HG03025 (cell line): ENCODE results near the gene PA2G4.
"Not testable (repeated sequence)": the region's sequence is repeated elsewhere in the genome, so short reads cannot be mapped to it uniquely, and the experiment has no call there.

Source experiments
- ATAC-seq: cut with Tn5 transposase; IDR thresholded peaks from one replicate; pipeline ENCODE4 v1.9.1; 2021; ENCODE audit warnings: mild to moderate bottlenecking, moderate library complexity; ENCODE audit not compliant: unreplicated experiment, low FRiP score

PA2G4 gene

DNA sequence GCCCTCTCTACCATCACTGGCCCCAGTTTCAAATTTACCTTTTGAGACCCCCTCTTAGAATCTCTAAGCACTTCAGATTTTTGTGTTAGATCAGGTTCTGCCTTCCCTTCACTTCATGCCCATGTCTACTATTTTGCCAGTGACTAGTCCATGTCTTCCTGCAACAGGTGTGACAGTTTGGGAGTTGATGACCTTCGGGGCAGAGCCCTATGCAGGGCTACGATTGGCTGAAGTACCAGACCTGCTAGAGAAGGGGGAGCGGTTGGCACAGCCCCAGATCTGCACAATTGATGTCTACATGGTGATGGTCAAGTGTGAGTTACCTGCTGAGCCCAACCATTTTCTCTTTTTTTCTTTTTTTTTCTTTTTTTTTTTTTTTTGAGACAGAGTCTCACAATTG is 5.8 kb upstream of the PA2G4 start:
- no peak for ATAC-seq

DNA sequence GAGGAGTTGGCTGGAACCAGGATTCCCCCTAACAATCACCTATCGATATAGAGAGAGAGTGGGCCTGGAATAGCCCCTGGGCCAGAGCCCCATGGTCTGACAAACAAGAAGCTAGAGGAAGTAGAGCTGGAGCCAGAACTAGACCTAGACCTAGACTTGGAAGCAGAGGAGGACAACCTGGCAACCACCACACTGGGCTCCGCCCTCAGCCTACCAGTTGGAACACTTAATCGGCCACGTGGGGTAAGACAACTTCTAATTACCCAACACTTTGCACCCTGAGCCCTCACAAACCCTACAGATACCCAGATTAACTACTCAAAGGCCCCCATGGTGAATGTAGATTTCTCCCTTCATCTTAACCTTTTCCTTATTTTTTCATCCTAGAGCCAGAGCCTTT is 4.6 kb upstream of the PA2G4 start:
- ATAC-seq = no peak

DNA sequence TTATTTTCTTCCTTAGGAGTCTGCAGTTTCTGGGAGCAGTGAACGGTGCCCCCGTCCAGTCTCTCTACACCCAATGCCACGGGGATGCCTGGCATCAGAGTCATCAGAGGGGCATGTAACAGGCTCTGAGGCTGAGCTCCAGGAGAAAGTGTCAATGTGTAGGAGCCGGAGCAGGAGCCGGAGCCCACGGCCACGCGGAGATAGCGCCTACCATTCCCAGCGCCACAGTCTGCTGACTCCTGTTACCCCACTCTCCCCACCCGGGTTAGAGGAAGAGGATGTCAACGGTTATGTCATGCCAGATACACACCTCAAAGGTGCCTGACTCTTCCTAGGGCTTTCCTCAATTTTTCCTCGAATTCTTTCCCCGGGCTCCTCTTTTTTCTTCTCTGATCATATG is 3.3 kb upstream of the PA2G4 start:
- no peak for ATAC-seq

DNA sequence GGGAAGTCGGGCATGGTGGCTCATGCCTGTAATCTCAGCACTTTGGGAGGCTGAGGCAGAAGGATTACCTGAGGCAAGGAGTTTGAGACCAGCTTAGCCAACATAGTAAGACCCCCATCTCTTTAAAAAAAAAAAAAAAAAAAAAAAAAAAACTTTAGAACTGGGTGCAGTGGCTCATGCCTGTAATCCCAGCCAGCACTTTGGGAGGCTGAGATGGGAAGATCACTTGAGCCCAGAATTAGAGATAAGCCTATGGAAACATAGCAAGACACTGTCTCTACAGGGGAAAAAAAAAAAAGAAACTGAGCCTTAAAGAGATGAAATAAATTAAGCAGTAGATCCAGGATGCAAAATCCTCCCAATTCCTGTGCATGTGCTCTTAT is 1.7 kb upstream of the PA2G4 start:
- ATAC-seq = no peak

DNA sequence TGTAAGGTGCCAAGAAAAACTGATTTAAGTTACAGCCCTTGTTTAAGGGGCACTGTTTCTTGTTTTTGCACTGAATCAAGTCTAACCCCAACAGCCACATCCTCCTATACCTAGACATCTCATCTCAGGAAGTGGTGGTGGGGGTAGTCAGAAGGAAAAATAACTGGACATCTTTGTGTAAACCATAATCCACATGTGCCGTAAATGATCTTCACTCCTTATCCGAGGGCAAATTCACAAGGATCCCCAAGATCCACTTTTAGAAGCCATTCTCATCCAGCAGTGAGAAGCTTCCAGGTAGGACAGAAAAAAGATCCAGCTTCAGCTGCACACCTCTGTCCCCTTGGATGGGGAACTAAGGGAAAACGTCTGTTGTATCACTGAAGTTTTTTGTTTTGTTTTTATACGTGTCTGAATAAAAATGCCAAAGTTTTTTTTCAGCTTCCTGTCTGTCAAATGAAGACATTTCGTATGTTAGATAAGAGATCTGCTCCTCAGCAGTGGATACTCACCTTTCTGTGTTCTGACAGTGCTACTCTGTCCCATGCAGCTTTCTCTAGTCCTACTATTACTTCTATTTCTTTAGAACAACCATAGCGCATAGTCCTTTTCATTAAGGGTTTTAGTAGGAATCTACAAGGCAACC is 1.2 kb upstream of the PA2G4 start:
- ATAC-seq = no peak

DNA sequence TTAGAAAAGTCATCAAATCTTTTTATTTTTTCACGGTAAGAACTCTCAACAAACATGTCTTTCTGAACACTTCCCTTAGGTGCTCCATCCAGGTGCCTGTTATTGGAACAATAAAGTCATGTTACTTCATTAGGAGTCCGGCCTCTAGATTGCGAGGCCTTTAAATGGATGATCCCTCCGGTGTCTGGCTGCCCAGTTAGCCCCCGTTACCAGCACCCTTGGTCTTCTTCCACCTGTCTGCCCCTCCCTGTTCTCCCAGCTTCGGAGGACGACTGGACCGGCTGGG is 593 bp upstream of the PA2G4 start:
- ATAC-seq = no peak

DNA sequence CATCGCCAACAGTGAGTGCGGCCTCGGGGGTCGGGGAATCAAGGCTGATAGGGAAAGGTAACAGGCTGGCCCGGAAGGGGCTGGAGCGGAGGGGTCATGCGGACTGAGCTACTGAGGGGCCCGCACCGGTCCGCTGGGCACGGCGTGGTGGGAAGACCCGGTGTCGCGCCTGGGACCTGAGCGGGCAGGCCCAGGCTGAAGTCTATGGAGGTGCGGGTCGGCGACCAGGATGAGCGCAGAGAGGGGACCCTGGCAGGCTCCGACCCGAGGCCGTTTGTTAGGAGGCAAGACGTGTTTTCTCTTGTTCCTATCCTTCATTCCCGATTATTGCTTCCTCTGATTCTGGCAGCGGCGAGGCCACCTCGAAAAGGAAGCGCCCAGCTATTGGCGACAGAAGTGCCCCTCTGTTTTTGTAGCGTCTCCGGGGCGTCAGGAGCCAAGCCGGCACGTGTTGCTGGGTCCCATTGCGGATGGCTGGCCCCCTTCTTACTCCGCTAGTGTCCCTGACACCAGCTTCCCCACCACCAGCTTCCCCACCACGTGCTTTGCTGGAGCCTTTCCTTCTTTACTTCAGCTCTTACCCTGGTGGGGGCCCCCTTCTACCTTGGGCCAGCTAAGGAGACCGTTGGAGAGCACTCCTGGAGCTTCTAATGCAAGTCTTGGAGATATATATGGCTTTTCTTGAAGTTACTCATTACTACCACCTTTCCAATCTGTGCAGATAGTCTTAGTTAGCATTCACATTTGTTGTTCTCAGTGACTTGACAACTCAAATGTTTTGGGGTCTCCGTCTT is 653 bp downstream of the PA2G4 start:
- ATAC-seq = peak; percentile 17

DNA sequence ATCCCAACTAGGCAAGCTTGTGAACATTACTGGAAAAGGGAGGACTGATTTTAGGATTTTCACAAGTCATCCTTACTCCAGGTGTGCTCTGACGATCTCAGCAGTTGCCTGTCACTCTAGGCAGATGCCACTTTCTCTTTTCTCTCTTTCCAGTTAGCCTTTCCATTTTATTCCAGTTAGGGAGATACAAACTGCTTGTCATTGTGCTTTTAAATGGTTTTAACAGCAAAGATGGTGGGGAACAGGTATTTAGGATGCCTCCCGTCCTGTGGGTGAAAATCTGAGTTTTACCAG is 1.2 kb downstream of the PA2G4 start:
- ATAC-seq = no peak

DNA sequence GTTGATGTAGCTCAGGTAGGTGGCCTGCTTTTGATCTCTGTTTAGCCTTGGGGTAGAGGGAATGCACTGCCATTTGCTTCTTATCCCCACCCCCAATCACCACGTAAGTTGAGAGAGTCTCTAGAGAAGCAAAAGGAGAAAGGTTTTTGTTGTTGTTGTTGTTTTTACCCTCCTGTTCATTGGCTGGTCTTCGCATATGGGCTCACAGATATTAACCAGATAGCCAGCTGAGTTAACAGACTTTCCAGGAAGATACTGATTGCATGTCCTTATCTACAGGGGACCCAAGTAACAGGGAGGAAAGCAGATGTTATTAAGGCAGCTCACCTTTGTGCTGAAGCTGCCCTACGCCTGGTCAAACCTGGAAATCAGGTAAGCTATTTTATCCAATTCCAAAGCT is 2.9 kb downstream of the PA2G4 start:
- no peak for ATAC-seq

DNA sequence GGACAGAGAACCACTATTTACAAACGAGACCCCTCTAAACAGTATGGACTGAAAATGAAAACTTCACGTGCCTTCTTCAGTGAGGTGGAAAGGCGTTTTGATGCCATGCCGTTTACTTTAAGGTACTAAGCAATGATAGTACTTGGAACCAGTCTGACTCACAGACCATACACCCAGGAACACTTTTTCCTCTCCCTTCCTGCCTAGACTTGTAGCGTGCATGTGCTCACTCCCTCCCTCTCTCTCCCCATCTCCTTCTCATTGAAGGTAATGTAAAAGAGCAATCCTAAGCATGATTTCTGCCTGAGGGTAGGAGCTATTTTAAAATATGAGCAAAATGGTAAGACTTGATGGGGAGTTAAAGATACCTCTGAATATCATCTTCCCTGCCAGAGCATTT is 6.2 kb downstream of the PA2G4 start:
- ATAC-seq = no peak

DNA sequence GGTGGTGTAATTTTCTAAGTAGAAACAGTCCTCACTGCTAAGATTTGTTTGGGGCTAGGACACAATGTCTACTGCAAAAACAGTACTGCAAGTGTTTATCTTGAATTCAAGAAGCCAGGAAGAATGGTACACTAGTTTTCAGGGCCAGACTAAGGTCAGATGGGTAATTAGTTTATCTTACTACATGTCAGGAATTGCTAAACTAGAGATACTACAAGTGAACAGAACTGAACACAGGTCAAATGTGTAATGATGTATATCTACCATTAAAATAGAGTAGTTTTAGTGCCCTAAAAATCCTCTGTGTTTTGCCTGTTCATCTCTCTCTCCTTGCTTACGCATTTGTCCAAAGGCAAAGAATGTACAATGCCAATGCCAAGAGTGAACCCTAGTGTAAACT is 9.7 kb downstream of the PA2G4 start:
- ATAC-seq = no peak

DNA sequence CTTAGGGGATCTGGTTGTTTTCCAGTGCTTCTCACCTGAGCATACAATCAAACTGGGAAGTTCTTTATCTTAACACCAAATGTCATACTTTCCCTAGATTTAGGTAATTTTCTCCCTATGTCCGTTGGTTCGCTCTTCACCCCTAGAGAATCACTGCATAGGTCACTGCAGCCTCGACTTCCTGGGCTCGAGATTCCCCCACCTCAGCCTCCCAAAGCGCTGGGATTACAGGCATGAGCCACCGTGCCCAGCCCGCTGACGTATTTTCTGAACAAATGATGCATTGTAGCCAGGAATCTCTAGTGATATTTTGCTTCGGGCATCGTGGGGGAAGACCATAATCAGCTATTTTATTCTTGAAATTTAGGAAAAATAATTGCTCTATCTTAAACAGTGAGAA is 11.0 kb downstream of the PA2G4 start:
- ATAC-seq = no peak

DNA sequence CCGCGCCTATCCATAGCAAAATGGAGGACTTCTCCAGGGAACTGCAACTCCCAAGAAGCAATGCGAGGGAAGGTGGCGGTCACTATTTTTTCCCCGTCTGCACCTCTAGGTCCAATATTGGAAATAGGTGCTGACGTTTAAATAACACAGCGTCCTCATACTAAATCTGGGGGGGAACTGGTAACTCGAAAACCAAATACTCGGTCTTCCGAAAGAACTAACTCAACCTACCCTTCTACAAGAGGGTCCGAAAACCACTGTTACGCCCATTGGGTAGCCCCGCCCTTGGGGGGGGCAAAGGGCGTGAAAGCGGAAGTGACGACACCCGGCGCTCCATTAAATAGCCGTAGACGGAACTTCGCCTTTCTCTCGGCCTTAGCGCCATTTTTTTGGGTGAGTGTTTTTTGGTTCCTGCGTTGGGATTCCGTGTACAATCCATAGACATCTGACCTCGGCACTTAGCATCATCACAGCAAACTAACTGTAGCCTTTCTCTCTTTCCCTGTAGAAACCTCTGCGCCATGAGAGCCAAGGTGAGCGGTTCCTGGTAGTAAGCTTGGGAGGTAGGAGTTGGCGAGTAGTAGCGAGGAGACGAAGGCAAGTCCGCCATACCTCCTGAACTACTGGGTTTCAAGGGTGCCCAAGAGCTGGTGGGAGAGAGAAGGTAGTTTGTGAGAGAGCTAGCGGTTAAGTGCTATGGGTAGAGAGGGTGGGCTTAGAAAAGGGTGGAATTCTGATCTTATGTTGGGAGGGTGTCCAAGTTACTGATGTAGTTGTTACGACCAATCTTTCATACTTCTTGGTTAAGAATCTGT is 12.1 kb downstream of the PA2G4 start, which contains the start of gene RPL41:
Gene RPL41, plus strand, starts transcription at position 367 of the 815 bp plus-strand sequence.
- peak; percentile 41 for ATAC-seq

DNA sequence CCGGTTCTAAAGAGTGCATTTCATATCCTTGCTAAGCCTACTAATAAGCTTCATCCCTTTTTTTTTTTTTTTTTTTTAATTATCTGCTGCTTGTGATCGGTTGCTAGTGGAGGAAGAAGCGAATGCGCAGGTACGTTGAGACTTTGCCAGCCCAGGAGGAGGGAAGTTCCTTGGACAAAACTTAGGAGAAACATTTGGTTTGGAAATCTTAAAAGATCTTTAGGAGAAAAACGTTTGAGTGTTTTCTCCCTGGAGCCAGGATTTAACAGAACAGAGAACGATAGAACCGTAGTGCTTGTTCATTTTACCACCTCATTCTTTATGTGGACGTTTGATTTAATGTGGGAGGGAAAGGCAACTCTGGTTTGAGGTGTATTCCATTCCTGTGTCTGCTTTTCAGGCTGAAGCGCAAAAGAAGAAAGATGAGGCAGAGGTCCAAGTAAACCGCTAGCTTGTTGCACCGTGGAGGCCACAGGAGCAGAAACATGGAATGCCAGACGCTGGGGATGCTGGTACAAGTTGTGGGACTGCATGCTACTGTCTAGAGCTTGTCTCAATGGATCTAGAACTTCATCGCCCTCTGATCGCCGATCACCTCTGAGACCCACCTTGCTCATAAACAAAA is 12.8 kb downstream of the PA2G4 start:
- ATAC-seq = not testable (repeated sequence)

DNA sequence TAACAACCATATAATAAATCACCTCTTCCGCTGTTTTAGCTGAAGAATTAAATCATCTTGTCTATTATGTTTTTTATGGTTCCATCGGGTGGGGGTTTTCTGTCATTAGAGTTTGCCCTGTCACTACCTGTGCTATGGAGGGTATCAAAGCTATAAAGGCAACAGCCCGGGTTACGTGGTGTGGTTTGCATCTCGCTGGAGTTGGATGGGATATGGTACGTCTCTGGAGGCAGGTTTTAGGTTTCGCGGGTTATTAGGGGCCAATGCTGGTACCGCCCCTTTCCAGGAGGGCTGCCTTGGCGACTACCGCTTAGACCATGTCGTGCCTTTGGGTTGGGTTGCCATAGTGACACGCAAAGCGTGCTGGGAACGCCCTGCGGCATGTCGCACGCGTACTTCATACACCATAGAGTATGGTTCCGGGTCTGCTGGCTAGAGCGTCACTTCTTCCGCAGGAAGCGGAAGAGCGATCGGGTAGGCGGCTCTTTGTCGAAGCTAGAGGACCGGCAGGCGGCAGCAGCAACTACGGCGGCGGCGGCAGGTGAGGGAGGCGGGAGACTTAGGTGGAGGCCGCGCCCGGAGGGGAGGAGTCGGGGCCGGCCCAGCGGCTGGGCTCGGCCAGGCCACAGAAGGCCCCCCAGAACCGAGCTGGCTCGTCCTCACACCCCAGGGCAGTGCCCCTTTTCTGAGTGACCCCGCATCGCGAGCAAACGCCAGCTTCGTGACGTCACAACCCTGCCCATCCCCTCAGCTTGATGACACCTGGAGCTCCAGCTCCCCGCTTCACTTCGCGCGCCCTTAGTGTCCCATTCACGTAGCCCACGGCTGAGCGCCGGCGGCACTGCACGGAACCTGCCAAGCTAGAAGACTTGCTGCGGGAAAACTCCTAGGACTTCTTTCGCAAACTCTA is 13.7 kb downstream of the PA2G4 start, which contains the start of gene ZC3H10:
Gene ZC3H10, plus strand, starts transcription at position 489 of the 910 bp plus-strand sequence. CDS start 2,297 bp downstream, outside the sequence.
- ATAC-seq = peak; percentile 80

DNA sequence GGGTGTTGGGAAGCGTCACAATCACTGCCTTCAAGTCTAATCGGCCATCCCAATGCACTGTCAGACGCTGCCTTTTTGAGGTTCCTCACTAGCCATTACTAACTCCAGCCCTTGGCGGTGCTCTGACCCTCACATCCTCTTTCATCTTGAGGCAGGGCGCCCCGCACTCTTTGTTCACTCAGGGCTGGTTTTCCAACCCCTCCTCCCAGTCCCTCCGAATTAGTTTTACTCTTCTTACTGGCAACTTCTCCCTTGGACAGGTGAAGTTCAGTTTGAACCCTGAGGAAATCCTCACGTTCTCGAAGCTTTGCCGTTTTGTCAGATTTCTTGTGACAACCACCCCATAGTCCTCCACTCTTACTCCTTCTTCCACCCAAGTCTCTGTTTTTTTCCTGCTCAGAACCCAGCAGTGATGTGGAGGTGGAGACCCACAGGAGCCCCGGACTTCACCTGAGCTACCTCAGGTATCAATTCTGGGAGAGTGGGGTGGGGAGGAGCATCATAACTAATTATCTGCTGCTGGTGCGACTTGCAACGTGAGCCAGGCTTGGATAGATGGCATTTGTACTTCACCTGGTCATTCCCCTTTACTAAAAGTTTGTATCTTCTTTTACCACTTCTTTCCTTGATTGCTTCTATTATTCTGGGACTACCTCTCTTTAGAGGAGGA is 14.5 kb downstream of the PA2G4 start:
- ATAC-seq = no peak

DNA sequence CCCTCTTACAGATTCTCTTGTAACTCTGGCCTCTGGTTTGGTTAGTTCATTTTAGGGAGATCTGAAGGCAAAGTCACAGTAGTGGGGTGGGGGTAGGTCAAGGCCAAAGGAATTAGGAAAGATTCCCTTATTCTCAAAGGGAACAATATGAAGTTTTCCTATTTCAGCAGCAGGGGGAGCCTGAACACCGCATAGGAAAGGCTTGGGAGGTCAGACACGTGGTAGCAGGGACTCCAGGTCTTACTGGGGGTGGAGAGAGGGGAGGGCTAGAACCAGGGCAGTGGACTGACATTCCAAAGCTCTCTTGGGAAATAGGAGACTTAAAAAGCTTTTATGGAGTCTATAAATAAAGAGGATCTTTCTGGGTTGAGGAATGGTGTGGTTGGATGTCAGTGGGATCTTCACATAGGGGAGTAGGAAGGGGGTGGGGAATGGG is 15.0 kb downstream of the PA2G4 start:
- ATAC-seq = no peak

DNA sequence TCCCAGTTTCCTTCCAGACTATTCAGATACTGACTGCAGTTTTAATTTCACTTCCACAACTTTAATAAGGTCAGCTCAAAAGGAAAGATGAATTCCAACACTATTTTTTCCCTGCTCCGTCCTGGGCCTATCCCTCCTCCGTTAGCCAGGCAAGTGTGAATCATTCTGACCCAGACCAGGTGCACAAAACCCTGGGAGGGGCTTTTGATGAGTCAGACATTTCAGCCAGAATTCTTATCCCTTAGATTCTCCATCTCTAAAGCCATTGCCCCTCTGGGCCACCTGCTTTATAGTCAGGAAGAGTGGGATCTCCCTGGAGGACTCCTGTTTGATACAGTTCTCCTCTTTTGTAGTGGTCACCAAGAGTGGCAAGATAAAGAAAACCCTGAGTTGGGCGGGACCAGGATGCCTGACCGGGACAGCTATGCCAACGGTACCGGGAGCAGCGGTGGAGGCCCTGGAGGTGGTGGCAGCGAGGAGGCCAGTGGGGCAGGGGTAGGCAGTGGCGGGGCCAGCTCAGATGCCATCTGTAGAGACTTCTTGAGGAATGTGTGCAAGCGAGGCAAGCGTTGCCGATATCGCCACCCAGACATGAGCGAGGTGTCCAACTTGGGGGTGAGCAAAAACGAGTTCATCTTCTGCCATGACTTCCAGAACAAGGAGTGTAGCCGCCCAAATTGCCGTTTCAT is 15.9 kb downstream of the PA2G4 start:
- ATAC-seq = no peak
